IPS-18c (cell line): ENCODE results near the gene SYNC.

ENCODE experiments used
- H3K4me3 ChIP-seq: 2 replicates; pipeline ENCODE4 v1.7.0; 2013; ENCODE audit warnings: low read depth, mild to moderate bottlenecking, low read length, moderate library complexity; ENCODE audit not compliant: insufficient read depth
- H3K9me3 ChIP-seq: one replicate; pipeline ENCODE4 v1.6.1; 2013; ENCODE audit warnings: mild to moderate bottlenecking, low read length, moderate library complexity; ENCODE audit not compliant: control insufficient read depth, insufficient read depth

The SYNC gene

DNA sequence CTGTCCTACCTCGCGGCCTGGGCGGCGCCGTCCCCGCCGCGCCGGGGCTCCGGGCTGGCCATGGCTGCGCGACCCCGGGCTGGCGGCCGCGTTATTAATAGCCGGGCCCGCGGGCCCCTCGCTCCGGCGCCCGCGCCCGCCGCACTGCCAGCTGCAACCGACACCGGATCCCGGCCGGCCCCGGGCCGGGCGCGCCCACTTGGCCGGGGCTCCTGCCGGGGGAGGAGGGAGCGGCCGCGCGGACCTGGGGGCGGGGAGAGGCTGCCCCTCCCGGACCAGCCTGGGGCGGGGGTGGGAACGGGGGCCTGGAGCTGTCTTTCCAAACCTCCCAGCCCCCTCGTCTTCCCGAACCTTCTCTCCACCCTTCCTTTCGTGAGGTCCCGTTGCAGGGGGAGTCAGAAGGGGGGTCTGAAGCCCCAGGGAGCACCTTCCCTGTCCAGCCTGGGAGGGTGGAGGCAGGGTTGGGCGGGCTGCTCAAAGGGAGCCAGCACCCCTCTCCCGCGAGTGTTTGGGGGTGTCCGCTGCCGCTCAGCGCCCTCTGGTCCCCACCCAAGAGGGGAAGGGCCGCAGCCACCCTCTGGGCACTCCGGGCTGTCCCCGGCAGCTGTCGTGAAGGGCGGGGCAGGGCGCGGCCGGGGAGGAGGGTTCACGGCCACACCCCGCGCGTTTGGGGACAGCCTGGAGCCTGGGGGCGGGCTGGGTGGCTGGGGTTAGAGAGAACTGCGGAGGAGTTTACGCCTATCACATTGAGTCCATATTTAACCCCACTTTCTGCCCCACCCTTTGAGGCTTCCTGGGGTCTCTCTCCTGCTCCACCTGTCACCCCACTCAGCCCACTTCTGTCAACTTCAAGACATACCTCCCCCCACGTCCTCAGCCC, at the start of gene SYNC:
TSS of gene SYNC (minus strand) at position 172 of the 880 bp plus-strand sequence. CDS start at position 62, 110 bp downstream.
- H3K4me3 ChIP-seq = peak within 1 kb of the TSS; percentile 51

DNA sequence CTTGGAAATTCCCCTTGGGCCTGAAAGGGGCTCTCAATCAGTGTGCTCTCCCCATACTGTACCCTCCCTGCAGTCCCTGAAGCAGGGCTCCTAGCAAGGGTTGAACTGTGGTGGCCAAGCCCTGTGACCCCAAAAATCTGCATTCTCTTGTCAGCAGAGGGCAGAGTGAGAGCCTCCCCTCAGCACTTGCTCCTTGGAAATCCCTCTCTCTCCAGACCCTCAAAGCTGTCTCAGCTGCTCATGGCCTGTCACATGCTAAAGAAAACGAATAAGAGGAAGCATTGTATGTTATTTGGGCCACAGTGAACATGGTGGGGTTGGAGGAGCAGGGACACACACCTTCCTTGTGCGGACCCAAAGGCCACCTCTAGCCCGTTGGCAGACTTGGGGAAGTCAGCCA, 47.2 kb upstream of the SYNC start:
- H3K4me3 ChIP-seq = no peak overlapping the region
- H3K9me3 ChIP-seq = no peaks in the 10 kb centered on the region

More for the DNA sequence above, at the start of gene SYNC:
- no peaks in the 10 kb centered on the region for H3K9me3 ChIP-seq

DNA sequence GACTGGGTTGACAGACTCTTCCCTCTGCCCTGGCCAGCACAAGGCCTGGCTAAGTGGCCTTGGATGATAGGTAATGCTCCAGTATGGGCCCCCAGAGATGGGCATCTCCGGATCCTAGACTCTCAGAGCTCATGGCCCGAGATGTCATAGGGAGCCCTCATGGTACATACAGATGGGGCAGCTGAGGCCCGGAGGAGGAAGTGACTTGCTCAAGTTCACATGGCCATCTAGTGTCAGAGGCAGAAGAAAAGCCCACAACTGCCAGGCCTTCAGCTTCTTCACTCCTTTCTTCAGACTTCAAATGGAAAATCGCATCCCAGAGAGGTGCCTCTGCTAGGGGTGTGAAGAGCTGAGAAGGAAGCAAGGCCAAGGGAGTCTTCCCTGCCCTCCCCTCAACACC, 46.8 kb upstream of the SYNC start:
- H3K4me3 ChIP-seq = no peak overlapping the region
- no peaks in the 10 kb centered on the region for H3K9me3 ChIP-seq

DNA sequence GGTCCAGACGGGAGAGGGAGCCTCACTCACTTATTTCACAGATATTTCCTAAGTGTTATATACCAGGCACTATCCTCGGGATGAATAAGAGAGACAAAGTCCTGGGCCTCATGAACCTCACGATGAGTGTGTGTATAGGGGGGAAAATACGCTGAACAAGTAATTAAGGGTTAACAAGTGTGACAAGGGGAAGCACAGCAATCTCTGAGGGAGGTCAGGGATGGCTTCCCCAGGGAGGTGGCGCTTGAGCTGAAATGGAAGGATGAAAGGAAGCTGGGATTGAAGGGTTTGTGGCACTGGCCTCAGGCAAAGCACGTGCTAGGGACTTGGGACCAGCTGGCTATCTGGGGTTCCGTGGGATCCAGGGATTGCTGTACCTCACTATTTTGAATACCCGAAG, 46.4 kb upstream of the SYNC start:
- no peaks in the 10 kb centered on the region for H3K9me3 ChIP-seq
- H3K4me3 ChIP-seq = no peak overlapping the region

DNA sequence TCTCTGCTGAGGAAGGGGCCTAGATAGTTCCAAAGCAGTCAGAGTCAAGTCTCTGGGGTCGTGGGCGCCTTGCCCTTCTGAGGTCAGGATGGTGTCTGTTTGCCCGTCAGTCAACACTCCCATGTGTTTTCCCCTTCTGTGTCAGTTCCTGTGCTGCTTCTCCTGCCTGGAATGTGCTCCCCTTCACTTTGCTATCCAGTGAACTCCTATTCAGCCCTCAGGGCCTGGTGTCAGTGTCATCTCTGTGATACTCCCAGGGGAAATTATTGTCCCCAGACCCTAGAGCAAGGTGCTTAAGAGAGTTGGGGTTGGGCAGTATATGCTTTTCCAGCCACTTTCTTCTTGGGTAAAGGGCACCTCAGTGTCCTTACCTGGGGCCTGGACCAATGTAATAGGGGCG, 45.8 kb upstream of the SYNC start:
- Histone ChIP-seq H3K9me3 (no peaks in the 10 kb centered on the region), H3K4me3 (no peak overlapping the region)

DNA sequence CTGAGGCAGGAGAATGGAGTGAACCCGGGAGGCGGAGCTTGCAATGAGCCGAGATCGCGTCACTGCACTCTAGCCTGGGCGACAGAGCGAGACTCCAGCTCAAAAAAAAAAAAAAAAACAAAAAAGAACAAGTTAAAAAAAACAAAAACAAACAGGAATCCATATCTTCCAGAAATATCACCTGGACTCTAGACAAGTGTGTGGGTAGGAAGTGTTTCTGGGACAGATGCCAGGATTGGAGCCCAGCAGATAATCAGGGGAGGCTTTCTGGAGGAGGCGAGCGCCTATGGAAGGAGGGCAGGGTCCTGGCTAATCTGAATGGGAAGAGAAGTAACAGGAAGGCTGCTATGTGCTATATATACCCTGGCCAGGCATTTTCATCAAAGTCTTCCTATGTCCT, 43.6 kb upstream of the SYNC start:
- no peaks in the 10 kb centered on the region for H3K9me3 ChIP-seq
- no peak overlapping the region for H3K4me3 ChIP-seq

DNA sequence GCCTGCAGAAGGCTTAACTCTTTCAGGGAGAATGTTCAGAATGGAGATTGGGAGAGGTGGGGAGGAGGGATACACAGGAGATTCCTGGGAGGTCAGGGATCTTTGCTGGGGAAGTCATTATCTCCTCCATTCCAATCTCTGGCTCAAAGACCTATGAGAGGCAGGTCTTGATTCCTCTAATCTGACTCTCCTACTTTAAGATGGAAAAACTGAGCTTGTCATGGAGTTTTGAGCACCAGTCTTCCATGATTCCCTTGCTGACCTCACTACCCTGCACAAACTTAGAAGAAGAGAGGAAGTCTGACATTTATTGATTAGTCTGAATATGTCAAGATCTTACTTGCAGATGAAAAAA, 41.5 kb upstream of the SYNC start:
- Histone ChIP-seq H3K4me3 (no peak overlapping the region), H3K9me3 (no peaks in the 10 kb centered on the region)

DNA sequence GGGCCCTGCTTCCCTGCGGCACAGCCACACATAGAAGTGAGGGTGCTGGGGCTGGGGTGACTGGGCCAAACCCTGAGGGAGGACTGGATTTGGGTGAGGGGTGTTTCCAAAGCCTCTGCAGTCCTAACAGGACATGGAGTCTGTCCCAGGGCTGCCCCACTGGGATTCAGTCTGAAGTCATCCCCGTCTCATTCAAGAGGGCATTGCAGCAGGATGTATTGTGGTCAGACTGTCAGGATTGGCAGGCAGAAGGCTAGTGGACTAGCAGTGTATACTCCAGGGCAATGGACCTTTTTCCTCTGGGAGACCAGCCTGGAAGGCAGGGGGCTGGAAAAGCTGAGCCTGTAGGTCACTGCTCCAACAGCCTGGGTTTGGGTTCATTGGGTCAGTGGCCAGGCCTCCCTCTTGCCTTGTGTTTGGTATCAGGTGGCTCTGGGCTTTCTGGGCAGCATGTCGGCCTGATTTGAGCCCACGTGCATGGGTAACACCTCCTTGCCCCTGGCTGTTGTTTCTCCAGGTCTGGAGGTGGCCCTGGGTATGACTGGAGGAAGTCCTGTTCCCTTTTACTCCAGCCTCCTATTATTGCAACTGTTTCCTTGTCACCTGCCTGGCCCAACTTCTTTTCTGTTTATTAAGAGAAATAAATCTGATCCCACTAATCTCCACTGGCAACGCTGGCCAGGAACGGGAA, 41.0 kb upstream of the SYNC start:
- Histone ChIP-seq H3K9me3 (no peaks in the 10 kb centered on the region), H3K4me3 (no peak overlapping the region)

DNA sequence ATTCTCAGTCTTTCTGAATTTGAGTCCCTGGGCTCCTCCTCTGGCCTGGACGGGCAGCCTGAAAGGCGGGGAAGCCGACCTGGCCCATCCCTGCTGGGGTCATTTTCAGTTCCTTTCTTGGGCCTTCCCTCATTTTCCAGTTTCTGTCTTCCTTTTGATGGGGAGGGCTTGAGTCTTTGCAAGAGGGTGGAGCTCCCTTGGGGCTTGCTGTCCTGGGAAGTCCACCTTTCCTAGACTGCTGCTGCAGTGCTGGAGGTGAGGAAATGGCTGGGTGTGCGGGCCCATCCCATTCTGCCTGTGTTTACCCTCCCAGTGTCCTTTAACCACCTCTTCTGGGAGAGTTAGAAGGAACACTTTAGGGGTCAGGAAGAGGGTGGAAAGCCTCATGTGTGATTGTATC, 40.4 kb upstream of the SYNC start:
- peak overlapping the region; percentile 73; the same call in 1 of the 2 replicates for H3K4me3 ChIP-seq
- H3K9me3 ChIP-seq = no peaks in the 10 kb centered on the region

DNA sequence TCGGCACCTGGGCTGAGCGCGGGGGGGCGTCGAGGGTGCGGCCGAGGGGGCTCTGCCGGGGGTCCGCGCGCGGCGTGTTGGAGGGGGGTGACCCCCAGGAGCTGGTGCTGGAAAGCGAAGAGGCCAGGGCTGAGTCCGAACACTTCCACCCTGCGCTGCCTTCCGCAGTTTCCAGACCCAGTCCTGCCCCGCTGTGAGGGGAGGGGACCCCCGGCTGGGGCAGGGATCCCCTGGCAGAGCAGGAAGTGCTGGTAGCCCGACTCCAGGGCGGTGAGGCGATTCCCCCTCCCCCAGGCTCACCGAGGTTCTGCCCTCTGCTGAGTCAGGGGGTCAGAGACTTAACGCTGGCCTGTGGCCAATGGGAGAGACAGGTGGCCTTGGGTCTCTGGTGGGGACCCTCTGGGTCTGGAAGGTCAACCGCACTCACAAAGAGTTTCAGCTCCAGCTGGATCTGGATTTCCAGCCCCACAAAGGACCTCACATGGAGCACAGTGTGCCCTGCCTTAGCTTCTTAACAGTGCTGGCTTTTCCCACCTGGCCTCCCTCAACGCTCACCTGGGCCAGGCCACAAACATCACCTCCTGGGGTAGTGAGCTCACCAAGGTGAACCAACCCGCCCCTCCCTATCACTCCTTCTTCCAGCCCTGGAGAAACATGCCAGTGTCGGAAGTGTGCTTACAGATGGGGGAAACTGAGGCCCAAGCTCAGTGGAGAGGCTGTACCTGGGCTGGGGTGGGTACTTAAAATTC, 39.8 kb upstream of the SYNC start:
- Histone ChIP-seq H3K9me3 (no peaks in the 10 kb centered on the region), H3K4me3 (peak overlapping the region; percentile 73)

DNA sequence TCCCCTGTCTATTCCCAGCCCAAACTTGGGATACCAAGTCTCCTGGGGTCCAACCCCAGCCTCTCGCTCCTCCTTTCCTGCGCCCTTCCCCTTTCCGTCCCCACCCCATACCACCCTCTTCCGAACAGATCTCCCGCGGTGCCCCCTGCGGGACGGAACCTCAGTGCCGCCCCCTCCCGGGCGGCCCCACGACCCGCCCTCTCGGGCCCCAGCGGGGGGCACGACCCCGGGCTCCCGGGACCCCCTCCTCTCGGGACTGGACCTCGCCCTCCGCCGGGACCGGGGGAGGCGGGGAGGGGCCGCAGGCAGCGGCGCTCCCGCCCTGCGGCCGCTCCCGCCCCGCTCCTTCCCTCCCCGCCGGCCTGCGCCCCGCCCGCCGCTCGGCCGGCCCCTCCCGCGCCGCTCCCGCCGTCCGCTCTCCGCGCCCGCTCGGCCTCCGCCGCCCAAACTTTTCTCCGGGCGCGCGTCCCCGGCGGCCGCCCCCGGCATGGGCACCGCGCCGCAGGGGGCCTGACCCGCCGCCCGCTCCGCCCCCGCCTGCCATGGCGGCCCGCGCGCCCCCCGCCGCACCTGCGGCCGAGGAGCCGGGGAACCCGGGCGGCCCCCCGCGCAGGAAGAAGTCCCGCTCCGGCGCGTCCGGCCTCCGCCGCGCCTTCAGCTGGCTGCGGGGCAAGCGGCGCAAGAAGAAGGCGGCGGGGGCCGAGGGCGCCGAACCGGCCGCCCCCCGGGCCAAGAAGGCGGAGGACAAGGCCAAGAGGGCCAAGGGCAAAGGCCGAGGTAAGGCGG, 39.0 kb upstream of the SYNC start:
- Histone ChIP-seq H3K4me3 (peak overlapping the region; percentile 73), H3K9me3 (no peaks in the 10 kb centered on the region)

DNA sequence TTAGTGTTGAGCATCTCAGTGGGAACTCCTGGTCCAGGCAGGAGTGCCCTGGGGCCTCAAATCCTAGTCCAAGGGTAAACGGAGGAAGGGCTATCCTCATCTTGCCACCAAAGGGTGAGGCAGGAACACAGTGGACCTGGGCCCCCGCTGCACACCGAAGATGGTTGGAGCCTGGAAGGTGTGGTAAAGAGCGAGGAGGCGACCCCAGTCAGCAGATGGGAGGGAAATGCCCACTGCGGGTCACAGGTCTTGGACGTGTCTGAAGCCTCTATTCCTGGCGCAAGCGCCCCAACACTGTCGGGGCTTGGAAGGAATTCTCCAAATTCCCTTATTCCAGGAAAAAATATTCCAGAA, 38.5 kb upstream of the SYNC start:
- H3K4me3 ChIP-seq = peak overlapping the region; percentile 63; the same call in 1 of the 2 replicates
- H3K9me3 ChIP-seq = no peaks in the 10 kb centered on the region

DNA sequence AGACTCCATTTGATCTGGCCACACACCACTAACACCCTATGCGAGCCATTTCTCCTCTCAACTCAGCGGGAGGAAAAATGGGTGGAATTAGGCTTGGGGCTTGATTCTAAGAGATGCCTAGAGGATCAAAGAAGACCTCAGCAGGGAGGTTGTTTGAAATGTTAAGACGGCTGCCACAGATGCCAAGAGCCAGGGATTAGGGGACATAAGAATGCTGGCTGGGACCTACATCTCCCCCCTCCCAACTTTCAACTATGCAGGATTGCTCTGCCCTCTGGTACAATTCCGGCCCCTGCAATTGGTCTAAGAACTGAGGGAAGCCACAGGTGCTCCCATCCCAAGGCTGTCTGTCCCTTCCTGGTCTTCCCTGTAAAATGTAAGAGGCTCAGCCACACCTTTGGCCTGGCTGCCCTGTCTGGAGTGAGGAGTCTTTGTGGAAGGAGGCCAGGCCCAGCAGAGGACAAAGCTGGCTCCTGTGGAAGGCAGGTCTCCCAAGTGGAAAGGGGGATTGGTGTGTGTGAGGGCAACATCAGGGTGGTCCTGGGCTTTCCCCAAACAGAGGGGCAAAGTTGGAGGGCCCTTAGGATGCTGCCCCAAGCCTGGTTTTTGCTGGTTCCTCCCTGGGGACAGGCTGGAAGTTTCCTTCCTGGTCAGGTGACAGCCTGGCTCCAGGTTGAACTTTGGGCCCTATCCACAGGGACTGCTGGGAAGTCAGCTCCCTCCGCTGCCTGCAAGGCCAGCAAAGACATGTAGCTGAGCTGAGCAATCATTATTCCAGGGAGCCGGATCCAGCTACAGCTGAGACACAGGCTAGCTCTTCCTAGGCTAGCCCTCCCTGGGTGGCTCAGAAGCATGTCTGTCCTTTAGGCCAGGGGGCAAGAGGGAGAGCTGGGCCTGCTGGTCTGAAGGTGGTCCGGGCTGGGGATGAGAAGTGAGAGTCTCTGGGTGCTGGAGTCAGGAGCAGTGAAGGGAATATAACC, 34.5 kb upstream of the SYNC start:
- no peak overlapping the region for H3K4me3 ChIP-seq

DNA sequence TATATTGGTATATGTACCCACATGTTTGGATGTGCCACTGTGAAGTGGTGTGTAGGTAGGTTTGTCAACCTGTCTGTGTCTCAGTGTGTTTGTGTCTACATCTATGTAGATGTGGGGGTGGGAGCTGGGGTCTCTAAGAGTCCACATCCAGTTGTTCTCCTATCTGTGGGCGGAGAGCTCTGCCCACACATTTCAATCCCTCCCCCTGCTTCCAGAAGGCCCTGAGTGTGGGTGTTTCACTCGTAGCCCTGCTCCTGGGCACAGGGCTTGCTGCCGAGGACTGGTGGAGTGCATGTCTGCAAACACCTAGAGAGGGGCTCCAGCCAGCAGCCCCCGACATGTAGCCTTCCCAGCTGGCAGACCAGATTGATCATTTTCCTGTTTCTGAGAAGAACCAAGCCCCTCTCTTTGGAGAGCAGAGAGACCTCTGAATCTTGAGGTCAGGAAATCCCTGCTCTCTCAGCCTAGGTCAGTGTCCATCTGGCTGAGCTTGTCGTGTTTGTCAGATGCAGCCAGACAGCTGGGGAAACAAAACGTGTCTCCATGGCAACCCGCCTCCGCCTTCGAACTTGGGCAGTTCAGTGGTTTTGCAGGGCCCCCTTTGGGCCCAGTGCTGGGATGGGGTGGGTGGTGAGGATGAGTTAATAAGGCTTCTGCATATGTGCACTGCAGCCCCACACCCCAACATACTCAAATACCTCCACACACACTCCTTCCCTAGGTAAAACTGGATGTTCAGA, 31.2 kb upstream of the SYNC start:
- no peak overlapping the region for H3K4me3 ChIP-seq

More for the DNA sequence above, 34.5 kb upstream of the SYNC start:
- no peaks in the 10 kb centered on the region for H3K9me3 ChIP-seq

DNA sequence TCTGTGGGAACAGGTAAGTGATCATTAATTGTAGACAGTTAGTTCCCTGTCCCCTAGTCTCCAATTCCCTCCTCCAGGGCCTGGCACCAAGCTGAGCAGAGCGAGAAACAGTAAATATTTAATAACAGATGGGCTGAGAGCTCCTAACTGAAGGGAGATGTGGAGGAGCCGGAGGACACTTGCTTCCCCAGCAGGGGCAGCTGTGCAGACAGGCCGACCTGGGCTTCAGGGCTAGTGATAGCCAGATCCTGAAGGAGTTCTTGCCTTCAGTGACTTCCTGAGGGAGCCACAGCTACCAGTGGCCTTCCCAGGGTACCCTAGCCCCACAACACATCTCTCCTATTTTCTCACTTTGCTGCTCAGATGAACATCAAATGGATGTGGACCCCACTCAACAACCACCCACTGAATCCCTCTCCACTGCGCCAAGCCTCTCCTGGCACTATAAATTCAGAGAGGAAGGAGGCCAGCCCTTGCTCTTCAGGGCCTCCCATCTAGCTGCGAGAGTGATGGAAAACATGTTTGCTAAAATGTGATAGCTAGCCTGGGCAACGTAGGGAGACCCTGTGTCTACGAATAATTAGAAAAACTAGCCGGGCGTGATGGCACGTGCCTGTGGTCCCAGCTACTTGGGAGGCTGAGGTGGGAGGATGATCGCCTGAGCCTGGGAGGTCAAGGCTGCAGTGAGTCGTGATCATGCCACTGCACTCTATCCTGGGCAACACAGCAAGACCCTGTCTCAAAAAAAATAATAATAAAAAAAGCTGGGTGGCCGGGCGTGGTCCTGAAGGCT, 26.9 kb upstream of the SYNC start:
- Histone ChIP-seq H3K9me3 (peaks cover 2% of the 10 kb centered on the region), H3K4me3 (no peak overlapping the region)

More for the DNA sequence above, 31.2 kb upstream of the SYNC start:
- H3K9me3 ChIP-seq = no peaks in the 10 kb centered on the region
